Esophagus squamous epithelium (tissue), 4 donors: ENCODE data around the gene ENTPD1.

Experiments used
- CTCF ChIP-seq, 6 experiments: fragments of 450-650 bp in 4 of 6; fragments of 200-600 bp in 2 of 6; sonication (generic) in 2 of 6; IDR thresholded peaks; one replicate each; pipeline ENCODE4 v1.5.1; 2016 to 2019; ENCODE audit warnings: antibody characterized with exemption in 6 of 6, mild to moderate bottlenecking in 4 of 6, moderate library complexity in 4 of 6
- POLR2A ChIP-seq, 4 donors: fragments of 450-650 bp; IDR thresholded peaks; one replicate each; pipeline ENCODE4 v1.6.1; 2017; ENCODE audit warnings: antibody characterized with exemption in 4 of 4, mild to moderate bottlenecking in 4 of 4, moderate library complexity in 3 of 4

- TF ChIP-seq CTCF (IDR thresholded peaks at IDR 0.05) (peak in 1 of 6 experiments; percentile 21), POLR2A (IDR thresholded peaks at IDR 0.05) (no peak)
Observed at GRCh38 chr10:95741807-95742467, 14.0 kb upstream of the ENTPD1 start.
